K562 (cell line): ENCODE data around the gene SLC7A1. TPM values are rescaled to one million over a fixed set of nuclear protein-coding genes. Genes with fewer than 3 reads are reported as not detected.

Experiments used
- ATAC-seq: fragments of 200-7000 bp; cut with Tn5 transposase; 3 replicates; pipeline ENCODE4 v1.9.1; 2020; ENCODE audit warnings: moderate library complexity
- BruUV-seq: library from RNA; stranded (reverse); fragments of 400-500 nt; replicated peaks from 2 replicates; lab custom pipeline; 2021; lab: Mats Ljungman, UMichigan
- CTCF ChIA-PET: fragments of 300-600 bp; formaldehyde crosslinking; extraction: SDS; loops from one replicate; lab custom pipeline; 2021; ENCODE audit warnings: low intra/inter-chr PET ratio; lab: Yijun Ruan, JAX
- POLR2A ChIA-PET: fragments of 300-600, 350-650 bp; sonication (Branson Sonifier 250); formaldehyde crosslinking; extraction: SDS; loops from one replicate; lab custom pipeline; 2021; ENCODE audit warnings: antibody characterized with exemption, inconsistent platforms; lab: Yijun Ruan, JAX
- DNase-seq, 4 experiments: peaks; one replicate each; pipeline versions ENCODE4 v3.0.0 to v3.0.0-alpha.2; 2011 to 2018; ENCODE audit warnings: low spot score in 3 of 4, mixed read lengths in 3 of 4; ENCODE audit errors: extremely low read depth in 1 of 4
- FAIRE-seq: peaks from 2 replicates; lab custom pipeline; 2011; peaks lifted over from hg19 to GRCh38; lab: Jason Lieb, UNC
- H2AFZ ChIP-seq: 2 replicates; pipeline ENCODE4 v1.6.0; 2011; ENCODE audit warnings: low read depth, low read length, control low read depth, inconsistent platforms
- H3K27ac ChIP-seq: fragments of 200-600 bp; 3 replicates; pipeline ENCODE4 v1.8.0; 2011; ENCODE audit warnings: low read depth, mild to moderate bottlenecking, control low read depth, inconsistent platforms, low read length, moderate library complexity, mixed read lengths; ENCODE audit errors: extremely low read depth
- H3K27me3 ChIP-seq, 2 experiments: fragments of 300-600 bp in 1 of 2; 2 replicates in 1 of 2; 3 replicates in 1 of 2; pipeline versions ENCODE4 v1.6.0 to v1.8.0; 2011; ENCODE audit warnings: inconsistent platforms in 2 of 2, low read length in 2 of 2, mild to moderate bottlenecking in 1 of 2, mixed read lengths in 1 of 2, moderate library complexity in 1 of 2; ENCODE audit not compliant: control insufficient read depth in 2 of 2, insufficient read depth in 2 of 2
- H3K36me3 ChIP-seq: fragments of 300-600 bp; 3 replicates; pipeline ENCODE4 v1.8.0; 2011; ENCODE audit warnings: mild to moderate bottlenecking, low read length, inconsistent platforms; ENCODE audit not compliant: control insufficient read depth, insufficient read depth
- H3K4me1 ChIP-seq, 2 experiments: fragments of 200-600 bp in 1 of 2; replicated peaks in 1 of 2; 2 replicates in 1 of 2; 3 replicates in 1 of 2; pipeline versions ENCODE4 v1.5.1 to v1.8.0; 2011; ENCODE audit warnings: inconsistent platforms in 2 of 2, low read length in 2 of 2, mild to moderate bottlenecking in 1 of 2, mixed read lengths in 1 of 2, moderate library complexity in 1 of 2; ENCODE audit not compliant: control insufficient read depth in 2 of 2, insufficient read depth in 2 of 2
- H3K4me2 ChIP-seq: 2 replicates; pipeline ENCODE4 v1.6.1; 2011; ENCODE audit warnings: low read length, control low read depth, inconsistent platforms, mixed read lengths; ENCODE audit not compliant: insufficient read depth
- H3K4me3 ChIP-seq: fragments of 200-600 bp; sonication (generic), shearing (Covaris generic); 2 replicates; pipeline ENCODE4 v1.5.1; 2016; ENCODE audit warnings: control low read depth, inconsistent platforms
- H3K79me2 ChIP-seq: fragments of 200-600 bp; 3 replicates; pipeline ENCODE4 v1.8.0; 2011; ENCODE audit warnings: low read length, inconsistent platforms; ENCODE audit not compliant: control insufficient read depth, insufficient read depth
- H3K9ac ChIP-seq, 2 experiments: 2 replicates each; pipeline versions ENCODE4 v1.6.0 to v1.6.1; 2011; ENCODE audit warnings: low read depth in 2 of 2, low read length in 2 of 2, control low read depth in 1 of 2, inconsistent platforms in 1 of 2, mild to moderate bottlenecking in 1 of 2, mixed read lengths in 1 of 2; ENCODE audit not compliant: insufficient read depth in 1 of 2
- H3K9me1 ChIP-seq: one replicate; pipeline ENCODE4 v1.6.0; 2011; ENCODE audit warnings: inconsistent platforms, mild to moderate bottlenecking, low read length, moderate library complexity; ENCODE audit not compliant: control insufficient read depth, insufficient read depth
- H3K9me3 ChIP-seq: replicated peaks from 2 replicates; pipeline ENCODE4 v1.5.1; 2011; ENCODE audit warnings: low read depth, low read length, inconsistent platforms; ENCODE audit not compliant: control insufficient read depth, insufficient read depth
- H4K20me1 ChIP-seq: replicated peaks from 2 replicates; pipeline ENCODE4 v1.6.1; 2011; ENCODE audit warnings: low read length, inconsistent platforms, mixed read lengths; ENCODE audit not compliant: control insufficient read depth, insufficient read depth
- BRCA1 ChIP-seq, 2 experiments: fragments of 450-650 bp in 1 of 2; sonication (generic) in 1 of 2; formaldehyde crosslinking in 1 of 2; IDR thresholded peaks; 2 replicates each; pipeline versions ENCODE4 v1.5.0 to v1.6.1; 2017 to 2020; ENCODE audit warnings: mild to moderate bottlenecking in 1 of 2, missing genetic modification reagents in 1 of 2
- BRD4 ChIP-seq: fragments of 200-600 bp; sonication (generic); IDR thresholded peaks from 2 replicates; pipeline ENCODE4 v1.6.1; 2017; ENCODE audit warnings: inconsistent platforms
- CBX2 ChIP-seq: fragments of 200-600 bp; sonication (generic); IDR thresholded peaks from one replicate; pipeline ENCODE4 v1.6.1; 2012; ENCODE audit warnings: mild to moderate bottlenecking, low read length, inconsistent platforms; ENCODE audit not compliant: insufficient read depth, poor library complexity, severe bottlenecking
- EHMT2 ChIP-seq: fragments of 450-650 bp; IDR thresholded peaks from 2 replicates; pipeline ENCODE4 v1.6.1; 2018; ENCODE audit warnings: antibody characterized with exemption
- HDAC8 ChIP-seq: fragments of 450-650 bp; IDR thresholded peaks from 2 replicates; pipeline ENCODE4 v1.6.1; 2016; ENCODE audit warnings: mild to moderate bottlenecking, missing genetic modification characterization, moderate library complexity, missing compliant biosample characterization
- KAT8 ChIP-seq: fragments of 450-650 bp; IDR thresholded peaks from 2 replicates; pipeline ENCODE4 v1.6.1; 2016; ENCODE audit warnings: low read depth, mild to moderate bottlenecking
- MAFF ChIP-seq: IDR thresholded peaks from 2 replicates; pipeline ENCODE4 v1.6.1; 2012; ENCODE audit warnings: low read length, improper control_type of control experiment
- MAFG ChIP-seq: fragments of 450-650 bp; conservative IDR thresholded peaks from 2 replicates; pipeline ENCODE4 v1.6.1; 2016; ENCODE audit warnings: missing genetic modification characterization, missing compliant biosample characterization
- NFE2 ChIP-seq: IDR thresholded peaks from 2 replicates; pipeline ENCODE4 v1.6.1; 2014; ENCODE audit warnings: antibody characterized with exemption, low read depth
- POLR2A ChIP-seq: fragments of 450-650 bp; conservative IDR thresholded peaks from 2 replicates; pipeline ENCODE4 v1.6.1; 2016
- RAD21 ChIP-seq, 2 experiments: fragments of 250-450 bp in 1 of 2; fragments of 450-650 bp in 1 of 2; sonication (Bioruptor Pico) in 1 of 2; formaldehyde crosslinking in 1 of 2; IDR thresholded peaks in 1 of 2; conservative IDR thresholded peaks in 1 of 2; 2 replicates each; pipeline versions ENCODE4 v1.4.0 to v1.8.0; 2020 to 2022; ENCODE audit warnings: mild to moderate bottlenecking in 2 of 2, moderate library complexity in 1 of 2
- SNRNP70 ChIP-seq: fragments of 200-400 bp; formaldehyde crosslinking; optimal IDR thresholded peaks from 2 replicates; pipeline ENCODE3; 2017; ENCODE audit warnings: low read depth, low read length
- ZNF23 ChIP-seq: fragments of 250-450 bp; sonication (Bioruptor Pico); IDR thresholded peaks from 2 replicates; pipeline ENCODE4 v1.4.0; 2020; ENCODE audit warnings: mild to moderate bottlenecking
- ZNF263 ChIP-seq: sonication (generic); formaldehyde crosslinking; IDR thresholded peaks from 2 replicates; pipeline ENCODE4 v1.8.0; 2022; ENCODE audit warnings: mild to moderate bottlenecking, missing genetic modification reagents, borderline replicate concordance
- ZNF316 ChIP-seq: fragments of 450-650 bp; IDR thresholded peaks from 2 replicates; pipeline ENCODE4 v1.6.1; 2016
- WGBS: fragments of 100-300 bp; shearing (Covaris generic); methylation state at CpG from one replicate; pipeline ENCODE4 v1.1.6; 2016; ENCODE audit warnings: low coverage, mixed read lengths; ENCODE audit not compliant: insufficient coverage; ENCODE audit errors: missing lambda C conversion rate; 5-methylcytosine and 5-hydroxymethylcytosine counted together
- in situ Hi-C: fragments of 300-500 bp; cut with MboI; formaldehyde crosslinking; loops from 4 replicates; pipeline ENCODE4 v1.15.0; 2018; ENCODE audit warnings: inconsistent platforms, mixed read lengths
- intact Hi-C: fragments of 100-400 bp; cut with micrococcal nuclease; formaldehyde crosslinking; loops from 2 replicates; pipeline ENCODE4 v1.14.2; 2022
- polyA plus RNA-seq, 8 experiments: library from polyadenylated mRNA; depleted of rRNA in 4 of 8; stranded (reverse) in 5 of 8; unstranded in 3 of 8; fragments of >200 nt; fragmentation: Nextera tagmentation in 2 of 8; fragmentation: Illumina TruSeq in 1 of 8; extraction: Ambion mirVana in 2 of 8; extraction: Trizol in 1 of 8; gene quantifications; 2 replicates each; pipeline versions ENCODE4 v1.2.1 to v1.2.3, GENCODE V29; 2011 to 2014; ENCODE audit warnings: inconsistent platforms in 1 of 8, missing spikeins in 1 of 8
- total RNA-seq, 7 experiments: library from RNA; depleted of rRNA in 6 of 7; stranded (reverse); fragments of >200 nt in 6 of 7; fragmentation: Illumina TruSeq in 2 of 7; extraction: Trizol in 2 of 7; gene quantifications; 2 replicates each; pipeline versions ENCODE4 v1.2.1 to v1.2.3, GENCODE V29; 2011 to 2021; ENCODE audit warnings: low replicate concordance in 1 of 7
- TF ChIP-seq, protein P1 (sequence below): fragments of 450-650 bp; IDR thresholded peaks from 2 replicates; pipeline ENCODE4 v1.6.1; 2016; ENCODE audit warnings: missing biosample characterization, missing genetic modification characterization
- TF ChIP-seq, protein P2 (sequence below), 2 experiments: fragments of 150-350 bp in 1 of 2; IDR thresholded peaks; 2 replicates each; pipeline ENCODE4 v1.6.1; 2012 to 2016; ENCODE audit warnings: low read depth in 2 of 2, low read length in 2 of 2, mild to moderate bottlenecking in 1 of 2, moderate library complexity in 1 of 2
- TF ChIP-seq, protein P3 (sequence below): sonication (generic); formaldehyde crosslinking; IDR thresholded peaks from 2 replicates; pipeline ENCODE4 v1.8.1; 2022; ENCODE audit warnings: missing genetic modification reagents

Gene SLC7A1
- total and polyA plus RNA-seq, 9 of the 15 experiments (the other 6 are each of a cell fraction or from before 2014, with no cell fraction given) = 3.3 to 69.7 (median 10.8) TPM

DNA sequence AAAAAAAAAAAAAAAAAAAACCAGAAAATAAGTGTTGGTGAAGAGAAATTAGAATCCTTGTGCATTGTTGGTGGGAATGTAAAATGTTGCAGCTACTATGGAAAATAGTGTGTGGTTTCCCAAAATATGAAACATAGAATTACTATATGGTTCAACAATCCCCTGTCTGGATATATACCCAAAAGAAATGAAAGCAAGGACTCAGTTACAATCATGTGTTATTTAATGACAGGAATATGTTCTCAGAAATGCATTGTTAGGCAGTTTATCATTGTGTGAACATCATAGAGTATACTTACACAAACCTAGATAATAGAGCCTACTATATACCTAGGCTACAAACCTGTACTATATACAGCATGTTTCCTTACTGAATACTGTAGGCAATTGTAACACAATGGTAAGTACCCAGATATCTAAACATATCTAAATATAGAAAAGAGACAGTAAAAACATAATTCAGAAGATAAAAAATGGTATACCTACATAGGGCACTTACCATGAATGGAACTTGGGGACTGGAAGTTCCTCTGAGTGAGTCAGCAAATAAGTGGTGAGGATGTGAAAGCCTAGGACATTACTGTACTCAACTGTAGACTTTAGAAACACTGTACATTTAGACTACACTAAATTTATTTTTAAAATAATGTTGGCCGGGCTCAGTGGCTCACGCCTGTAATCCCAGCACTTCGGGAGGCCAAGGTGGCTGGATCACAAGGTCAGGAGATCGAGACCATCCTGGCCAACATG is 25.7 kb upstream of the SLC7A1 start:
- H3K79me2 ChIP-seq = no peaks in the 10 kb centered on the region
- peaks cover 0 to 5% of the 10 kb centered on the region in 2 experiments; a peak in 1 of 5 replicates for H3K27me3 ChIP-seq
- CTCF ChIA-PET = no interaction called here
- H3K27ac ChIP-seq = no peak overlapping the region
- ATAC-seq (no peak), DNase-seq (no peak), FAIRE-seq (no peak)
- in situ Hi-C loops = no loop called here
- H3K9ac ChIP-seq = no peak overlapping the region
- no peak overlapping the region for H3K4me3 ChIP-seq
- intact Hi-C loops = no loop called here
- H3K36me3 ChIP-seq = no peaks in the 10 kb centered on the region
- no TSS peak for BruUV-seq
- no peak overlapping the region for H2AFZ ChIP-seq
- POLR2A ChIA-PET = no interaction called here
- no peaks in the 10 kb centered on the region for H4K20me1 ChIP-seq
- 8% methylated on average over 4 of the region's 4 CpGs for WGBS
- no peak overlapping the region for H3K4me2 ChIP-seq
- no peaks in the 10 kb centered on the region for H3K9me3 ChIP-seq
- no peaks in the 10 kb centered on the region for H3K9me1 ChIP-seq
- H3K4me1 ChIP-seq = no peaks in the 10 kb centered on the region
- no peak for TF ChIP-seq CBX2
- TF ChIP-seq EHMT2 = no peak
- TF ChIP-seq ZNF316 = peak; percentile 30; the same call in 1 of the 2 replicates
- TF ChIP-seq, protein P1, sequence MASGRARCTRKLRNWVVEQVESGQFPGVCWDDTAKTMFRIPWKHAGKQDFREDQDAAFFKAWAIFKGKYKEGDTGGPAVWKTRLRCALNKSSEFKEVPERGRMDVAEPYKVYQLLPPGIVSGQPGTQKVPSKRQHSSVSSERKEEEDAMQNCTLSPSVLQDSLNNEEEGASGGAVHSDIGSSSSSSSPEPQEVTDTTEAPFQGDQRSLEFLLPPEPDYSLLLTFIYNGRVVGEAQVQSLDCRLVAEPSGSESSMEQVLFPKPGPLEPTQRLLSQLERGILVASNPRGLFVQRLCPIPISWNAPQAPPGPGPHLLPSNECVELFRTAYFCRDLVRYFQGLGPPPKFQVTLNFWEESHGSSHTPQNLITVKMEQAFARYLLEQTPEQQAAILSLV (tag) = no peak
- no peak for TF ChIP-seq RAD21 (CRISPR knock-in tag; conservative IDR thresholded peaks at IDR 0.05 in 1 of 2, IDR thresholded peaks at IDR 0.05 in 1 of 2)
- TF ChIP-seq, protein P2, sequence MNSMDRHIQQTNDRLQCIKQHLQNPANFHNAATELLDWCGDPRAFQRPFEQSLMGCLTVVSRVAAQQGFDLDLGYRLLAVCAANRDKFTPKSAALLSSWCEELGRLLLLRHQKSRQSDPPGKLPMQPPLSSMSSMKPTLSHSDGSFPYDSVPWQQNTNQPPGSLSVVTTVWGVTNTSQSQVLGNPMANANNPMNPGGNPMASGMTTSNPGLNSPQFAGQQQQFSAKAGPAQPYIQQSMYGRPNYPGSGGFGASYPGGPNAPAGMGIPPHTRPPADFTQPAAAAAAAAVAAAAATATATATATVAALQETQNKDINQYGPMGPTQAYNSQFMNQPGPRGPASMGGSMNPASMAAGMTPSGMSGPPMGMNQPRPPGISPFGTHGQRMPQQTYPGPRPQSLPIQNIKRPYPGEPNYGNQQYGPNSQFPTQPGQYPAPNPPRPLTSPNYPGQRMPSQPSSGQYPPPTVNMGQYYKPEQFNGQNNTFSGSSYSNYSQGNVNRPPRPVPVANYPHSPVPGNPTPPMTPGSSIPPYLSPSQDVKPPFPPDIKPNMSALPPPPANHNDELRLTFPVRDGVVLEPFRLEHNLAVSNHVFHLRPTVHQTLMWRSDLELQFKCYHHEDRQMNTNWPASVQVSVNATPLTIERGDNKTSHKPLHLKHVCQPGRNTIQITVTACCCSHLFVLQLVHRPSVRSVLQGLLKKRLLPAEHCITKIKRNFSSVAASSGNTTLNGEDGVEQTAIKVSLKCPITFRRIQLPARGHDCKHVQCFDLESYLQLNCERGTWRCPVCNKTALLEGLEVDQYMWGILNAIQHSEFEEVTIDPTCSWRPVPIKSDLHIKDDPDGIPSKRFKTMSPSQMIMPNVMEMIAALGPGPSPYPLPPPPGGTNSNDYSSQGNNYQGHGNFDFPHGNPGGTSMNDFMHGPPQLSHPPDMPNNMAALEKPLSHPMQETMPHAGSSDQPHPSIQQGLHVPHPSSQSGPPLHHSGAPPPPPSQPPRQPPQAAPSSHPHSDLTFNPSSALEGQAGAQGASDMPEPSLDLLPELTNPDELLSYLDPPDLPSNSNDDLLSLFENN (IDR thresholded peaks at IDR 0.05; ENCODE audit: low read depth in 2 of 2, low read length in 2 of 2) = no peak
- TF ChIP-seq ZNF263 (CRISPR knock-in tag) = no peak
- TF ChIP-seq MAFG (tag) = peak; percentile 59
- TF ChIP-seq, protein P3, sequence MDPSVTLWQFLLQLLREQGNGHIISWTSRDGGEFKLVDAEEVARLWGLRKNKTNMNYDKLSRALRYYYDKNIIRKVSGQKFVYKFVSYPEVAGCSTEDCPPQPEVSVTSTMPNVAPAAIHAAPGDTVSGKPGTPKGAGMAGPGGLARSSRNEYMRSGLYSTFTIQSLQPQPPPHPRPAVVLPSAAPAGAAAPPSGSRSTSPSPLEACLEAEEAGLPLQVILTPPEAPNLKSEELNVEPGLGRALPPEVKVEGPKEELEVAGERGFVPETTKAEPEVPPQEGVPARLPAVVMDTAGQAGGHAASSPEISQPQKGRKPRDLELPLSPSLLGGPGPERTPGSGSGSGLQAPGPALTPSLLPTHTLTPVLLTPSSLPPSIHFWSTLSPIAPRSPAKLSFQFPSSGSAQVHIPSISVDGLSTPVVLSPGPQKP (CRISPR knock-in tag) = no peak
- no peak for TF ChIP-seq HDAC8 (tag)
- TF ChIP-seq SNRNP70 = no peak
- TF ChIP-seq ZNF23 (CRISPR knock-in tag) = no peak
- no peak for TF ChIP-seq POLR2A
- no peak for TF ChIP-seq BRCA1 (IDR thresholded peaks at IDR 0.05)
- no peak for TF ChIP-seq BRCA1 (CRISPR knock-in tag; IDR thresholded peaks at IDR 0.05)
- TF ChIP-seq MAFF = peak; percentile 28; the same call in 1 of the 2 replicates
- TF ChIP-seq KAT8 = no peak
- no peak for TF ChIP-seq BRD4
- TF ChIP-seq NFE2 = peak; percentile 70; the same call in 1 of the 2 replicates
